GM18505 (cell line): Measurements from ENCODE around the gene PARP9.
A peak's percentile ranks its signal among the peaks of the same experiment; 100 is the strongest.

ENCODE experiments used
- ATAC-seq: cut with Tn5 transposase; IDR thresholded peaks from one replicate; pipeline ENCODE4 v1.9.1; 2021; ENCODE audit not compliant: unreplicated experiment
- POLR2A ChIP-seq: IDR thresholded peaks from 4 replicates; pipeline ENCODE4 v1.6.1; 2011; ENCODE audit warnings: borderline replicate concordance; ENCODE audit not compliant: insufficient read depth, insufficient read length; ENCODE audit errors: extremely low read depth

PARP9 gene

GRCh38 chr3:122564155-122564912 is at the start of gene PARP9, which contains the start of gene DTX3L:
TSS of gene PARP9 (minus strand) at chr3:122564300. CDS start at chr3:122559620, 4,680 bp downstream.
TSS of gene DTX3L (plus strand) at chr3:122564338. CDS start at chr3:122564427, 89 bp downstream.
- peak; percentile 71 for TF ChIP-seq POLR2A
- peak; percentile 72 for ATAC-seq

- TF ChIP-seq POLR2A: no peak
- ATAC-seq: no peak
Measured at GRCh38 chr3:122612696-122613095, 48.6 kb upstream of the PARP9 start.

- no peak for TF ChIP-seq POLR2A
- ATAC-seq: peak; percentile 94
Measured at GRCh38 chr3:122609798-122610559, 45.9 kb upstream of the PARP9 start.

GRCh38 chr3:122608916-122609315 is 44.8 kb upstream of the PARP9 start:
- no peak for ATAC-seq
- TF ChIP-seq POLR2A: no peak

- no peak for ATAC-seq
- no peak for TF ChIP-seq POLR2A
Measured at GRCh38 chr3:122606330-122606729, 42.2 kb upstream of the PARP9 start.

- no peak for ATAC-seq
- TF ChIP-seq POLR2A: no peak
Measured at GRCh38 chr3:122603056-122603455, 39.0 kb upstream of the PARP9 start.

- no peak for ATAC-seq
- TF ChIP-seq POLR2A: no peak
Measured at GRCh38 chr3:122602011-122602710, 38.1 kb upstream of the PARP9 start.

GRCh38 chr3:122598556-122598955 is 34.5 kb upstream of the PARP9 start:
- no peak for ATAC-seq
- no peak for TF ChIP-seq POLR2A

- no peak for TF ChIP-seq POLR2A
- ATAC-seq: no peak
Measured at GRCh38 chr3:122598151-122598550, 34.1 kb upstream of the PARP9 start.

- ATAC-seq: no peak
- no peak for TF ChIP-seq POLR2A
Measured at GRCh38 chr3:122594025-122594424, 29.9 kb upstream of the PARP9 start.

GRCh38 chr3:122590610-122591009 is 26.5 kb upstream of the PARP9 start:
- no peak for ATAC-seq

GRCh38 chr3:122589297-122589696 is 25.2 kb upstream of the PARP9 start:
- peak; percentile 68 for ATAC-seq
- TF ChIP-seq POLR2A: no peak

More at GRCh38 chr3:122590610-122591009, 26.5 kb upstream of the PARP9 start:
- no peak for TF ChIP-seq POLR2A

- TF ChIP-seq POLR2A: no peak
- no peak for ATAC-seq
Measured at GRCh38 chr3:122587572-122587971, 23.5 kb upstream of the PARP9 start.

- no peak for ATAC-seq
- TF ChIP-seq POLR2A: no peak
Measured at GRCh38 chr3:122586773-122587485, 22.8 kb upstream of the PARP9 start.

GRCh38 chr3:122586098-122586497 is 22.0 kb upstream of the PARP9 start:
- ATAC-seq: no peak
- TF ChIP-seq POLR2A: no peak
